Measurements from ENCODE around the gene WDFY2. TPM values are rescaled to one million over a fixed set of nuclear protein-coding genes. Genes with fewer than 3 reads are reported as not detected.

The WDFY2 gene
- total RNA-seq, 1 experiment from 2014 or later: 4.1 TPM

DNA sequence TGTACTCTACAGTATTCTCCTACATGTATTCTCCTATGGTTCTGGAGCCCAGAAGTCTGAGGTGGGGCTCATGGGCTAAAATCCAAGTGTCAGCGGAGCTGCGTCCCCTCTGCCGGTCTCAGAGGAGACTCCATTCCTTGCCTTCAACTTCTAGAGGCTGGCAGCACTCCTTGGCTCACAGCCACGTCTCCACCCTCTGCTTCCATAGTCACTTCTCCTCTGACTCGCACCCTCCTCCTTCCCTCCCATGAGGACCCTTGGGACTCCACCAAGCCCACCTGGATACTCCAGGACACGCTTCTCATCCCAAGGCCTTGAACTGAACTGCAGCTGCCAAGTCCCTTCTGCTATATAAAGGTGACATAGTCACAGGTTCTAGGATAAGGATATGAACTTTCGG lies 191.9 kb downstream of the WDFY2 start:
- Histone ChIP-seq H3K27me3 (ENCODE audit: low read length) (no peaks in the 10 kb centered on the region), H3K4me1 (ENCODE audit: insufficient read depth, low read length) (no peaks in the 10 kb centered on the region), H4K20me1 (ENCODE audit: low read length) (no peaks in the 10 kb centered on the region), H3K4me3 (ENCODE audit: low read length) (no peak overlapping the region), H3K9me2 (replicated peaks; ENCODE audit: low read length) (no peaks in the 10 kb centered on the region), H3K4me2 (ENCODE audit: low read length) (no peak overlapping the region), H2AFZ (ENCODE audit: low read length) (no peak overlapping the region), H3K36me3 (ENCODE audit: low read depth, low read length) (no peaks in the 10 kb centered on the region), H3K79me2 (ENCODE audit: low read length) (no peaks in the 10 kb centered on the region), H3K9ac (ENCODE audit: low read length) (no peak overlapping the region), H3K27ac (ENCODE audit: low read length) (no peak overlapping the region), H3K9me3 (ENCODE audit: low read length) (no peaks in the 10 kb centered on the region), H3F3A (ENCODE audit: low read length, unreplicated experiment) (no peaks in the 10 kb centered on the region)
- no TSS peak for BruUV-seq (replicated peaks)
- DNase-seq (no peak), ATAC-seq (no peak)
- ChIA-PET CTCF (no interaction called here), POLR2A (ENCODE audit: unreplicated experiment) (no interaction called here)
- TF ChIP-seq EZH2phosphoT487 (IDR thresholded peaks at IDR 0.05; ENCODE audit: borderline replicate concordance, low read length) (no peak), EZH2 (IDR thresholded peaks at IDR 0.05; ENCODE audit: low read length, unreplicated experiment) (no peak)
- TF ChIP-seq, protein P1, sequence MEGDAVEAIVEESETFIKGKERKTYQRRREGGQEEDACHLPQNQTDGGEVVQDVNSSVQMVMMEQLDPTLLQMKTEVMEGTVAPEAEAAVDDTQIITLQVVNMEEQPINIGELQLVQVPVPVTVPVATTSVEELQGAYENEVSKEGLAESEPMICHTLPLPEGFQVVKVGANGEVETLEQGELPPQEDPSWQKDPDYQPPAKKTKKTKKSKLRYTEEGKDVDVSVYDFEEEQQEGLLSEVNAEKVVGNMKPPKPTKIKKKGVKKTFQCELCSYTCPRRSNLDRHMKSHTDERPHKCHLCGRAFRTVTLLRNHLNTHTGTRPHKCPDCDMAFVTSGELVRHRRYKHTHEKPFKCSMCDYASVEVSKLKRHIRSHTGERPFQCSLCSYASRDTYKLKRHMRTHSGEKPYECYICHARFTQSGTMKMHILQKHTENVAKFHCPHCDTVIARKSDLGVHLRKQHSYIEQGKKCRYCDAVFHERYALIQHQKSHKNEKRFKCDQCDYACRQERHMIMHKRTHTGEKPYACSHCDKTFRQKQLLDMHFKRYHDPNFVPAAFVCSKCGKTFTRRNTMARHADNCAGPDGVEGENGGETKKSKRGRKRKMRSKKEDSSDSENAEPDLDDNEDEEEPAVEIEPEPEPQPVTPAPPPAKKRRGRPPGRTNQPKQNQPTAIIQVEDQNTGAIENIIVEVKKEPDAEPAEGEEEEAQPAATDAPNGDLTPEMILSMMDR (conservative IDR thresholded peaks at IDR 0.05; ENCODE audit: low read depth, low read length): no peak
- intact Hi-C loops (cut with micrococcal nuclease): no loop called here

DNA sequence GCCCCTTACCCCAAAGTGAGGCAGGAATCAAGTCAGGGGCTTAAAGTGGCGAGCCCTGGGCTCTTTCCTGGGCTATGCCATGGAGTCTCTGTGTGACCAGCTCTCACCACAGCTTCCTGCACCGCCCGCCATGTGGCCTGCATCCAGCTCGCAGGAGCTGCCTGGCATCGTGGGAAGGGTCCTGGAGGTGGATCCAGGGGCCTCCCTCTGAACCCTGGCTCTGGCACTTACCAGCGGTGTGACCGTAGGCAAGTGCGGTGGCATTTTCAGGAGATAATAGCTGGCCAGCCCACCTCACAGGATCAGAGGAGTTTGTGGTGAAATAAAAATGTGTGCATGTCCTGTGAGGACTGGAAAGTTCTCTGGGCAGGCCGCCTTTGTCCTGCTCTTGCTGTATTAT lies 193.7 kb downstream of the WDFY2 start:
- Histone ChIP-seq H3K4me2 (ENCODE audit: low read length) (no peak overlapping the region), H3K36me3 (ENCODE audit: low read depth, low read length) (no peaks in the 10 kb centered on the region), H3K4me3 (ENCODE audit: low read length) (no peak overlapping the region), H3K9ac (ENCODE audit: low read length) (no peak overlapping the region), H3F3A (ENCODE audit: low read length, unreplicated experiment) (no peaks in the 10 kb centered on the region), H4K20me1 (ENCODE audit: low read length) (no peaks in the 10 kb centered on the region), H3K4me1 (ENCODE audit: insufficient read depth, low read length) (no peaks in the 10 kb centered on the region), H3K9me3 (ENCODE audit: low read length) (no peaks in the 10 kb centered on the region), H3K79me2 (ENCODE audit: low read length) (no peaks in the 10 kb centered on the region), H3K9me2 (replicated peaks; ENCODE audit: low read length) (no peaks in the 10 kb centered on the region), H2AFZ (ENCODE audit: low read length) (no peak overlapping the region), H3K27ac (ENCODE audit: low read length) (no peak overlapping the region), H3K27me3 (ENCODE audit: low read length) (no peaks in the 10 kb centered on the region)
- CTCF ChIA-PET: no interaction called here
- ATAC-seq (no peak), DNase-seq (no peak)
- POLR2A ChIA-PET (ENCODE audit: unreplicated experiment): no interaction called here
- intact Hi-C loops (cut with micrococcal nuclease): no loop called here
- BruUV-seq (replicated peaks): no TSS peak
- TF ChIP-seq EZH2phosphoT487 (IDR thresholded peaks at IDR 0.05; ENCODE audit: borderline replicate concordance, low read length) (no peak), EZH2 (IDR thresholded peaks at IDR 0.05; ENCODE audit: low read length, unreplicated experiment) (no peak)
- TF ChIP-seq, protein P1 (conservative IDR thresholded peaks at IDR 0.05; ENCODE audit: low read depth, low read length): no peak

DNA sequence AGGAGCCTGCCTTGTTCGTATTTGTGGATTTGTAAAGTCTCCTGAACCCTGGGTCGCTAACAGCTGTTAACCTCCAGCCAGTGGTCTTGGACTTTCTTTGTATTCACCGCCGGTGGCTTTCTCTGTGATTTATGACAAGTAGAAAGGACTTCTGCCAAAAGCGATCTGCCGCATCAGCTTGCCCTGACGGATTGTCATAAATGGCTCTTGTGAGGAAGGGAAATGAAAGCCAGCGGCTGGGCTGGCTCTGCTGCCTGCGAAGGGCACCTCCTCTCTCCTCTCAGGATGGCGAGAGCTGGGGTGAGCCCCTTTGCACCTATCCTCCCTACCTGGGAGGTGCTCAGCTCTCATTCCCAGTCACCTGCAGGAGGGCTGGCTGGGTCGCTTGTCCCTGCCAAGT lies 194.1 kb downstream of the WDFY2 start:
- no peak overlapping the region for H2AFZ ChIP-seq (ENCODE audit: low read length)
- no peaks in the 10 kb centered on the region for H3K4me1 ChIP-seq (ENCODE audit: insufficient read depth, low read length)
- no peaks in the 10 kb centered on the region for H3K9me2 ChIP-seq (replicated peaks; ENCODE audit: low read length)
- no peaks in the 10 kb centered on the region for H4K20me1 ChIP-seq (ENCODE audit: low read length)
- ATAC-seq (no peak), DNase-seq (no peak)
- no peak overlapping the region for H3K4me2 ChIP-seq (ENCODE audit: low read length)
- ChIA-PET CTCF (no interaction called here), POLR2A (ENCODE audit: unreplicated experiment) (no interaction called here)
- no TSS peak for BruUV-seq (replicated peaks)
- H3F3A ChIP-seq (ENCODE audit: low read length, unreplicated experiment): no peaks in the 10 kb centered on the region
- no peaks in the 10 kb centered on the region for H3K36me3 ChIP-seq (ENCODE audit: low read depth, low read length)
- TF ChIP-seq, protein P1 (conservative IDR thresholded peaks at IDR 0.05; ENCODE audit: low read depth, low read length): no peak
- TF ChIP-seq EZH2 (IDR thresholded peaks at IDR 0.05; ENCODE audit: low read length, unreplicated experiment): no peak
- TF ChIP-seq EZH2phosphoT487 (IDR thresholded peaks at IDR 0.05; ENCODE audit: borderline replicate concordance, low read length): no peak
- no peak overlapping the region for H3K27ac ChIP-seq (ENCODE audit: low read length)
- H3K9me3 ChIP-seq (ENCODE audit: low read length): no peaks in the 10 kb centered on the region
- H3K4me3 ChIP-seq (ENCODE audit: low read length): no peak overlapping the region
- H3K9ac ChIP-seq (ENCODE audit: low read length): no peak overlapping the region
- intact Hi-C loops (cut with micrococcal nuclease): no loop called here
- H3K79me2 ChIP-seq (ENCODE audit: low read length): no peaks in the 10 kb centered on the region
- no peaks in the 10 kb centered on the region for H3K27me3 ChIP-seq (ENCODE audit: low read length)

Data from PC-3 (cell line).